Mesothelial cell of epicardium (in vitro differentiated cells): ENCODE measurements around the gene ADGRA1. TPM values are rescaled to one million over a fixed set of nuclear protein-coding genes. Genes with fewer than 3 reads are reported as not detected.
"Not testable (repeated sequence)": the region's sequence is repeated elsewhere in the genome, so short reads cannot be mapped to it uniquely, and the experiment has no call there.

Experiments used
- DNase-seq, 2 experiments: peaks; one replicate each; pipeline ENCODE4 v3.0.0; 2021; ENCODE audit warnings: low spot score in 2 of 2; ENCODE audit not compliant: unreplicated experiment in 2 of 2
- H3K27ac Mint-ChIP-seq: 2 replicates; pipeline ENCODE4 v1.8.0; 2021; ENCODE audit warnings: mixed read lengths
- H3K27me3 Mint-ChIP-seq: 2 replicates; pipeline ENCODE4 v1.8.0; 2021; ENCODE audit warnings: low read depth, mixed read lengths
- H3K36me3 Mint-ChIP-seq: 2 replicates; pipeline ENCODE4 v1.8.0; 2021; ENCODE audit warnings: mixed read lengths
- H3K4me1 Mint-ChIP-seq: 2 replicates; pipeline ENCODE4 v1.8.0; 2021; ENCODE audit warnings: mixed read lengths
- H3K4me3 Mint-ChIP-seq: 2 replicates; pipeline ENCODE4 v1.8.0; 2021; ENCODE audit warnings: mild to moderate bottlenecking, moderate library complexity, mixed read lengths
- H3K9me3 Mint-ChIP-seq: 2 replicates; pipeline ENCODE4 v1.8.0; 2021; ENCODE audit warnings: mixed read lengths
- total RNA-seq: library from RNA; stranded (reverse); gene quantifications from 3 replicates; pipeline ENCODE4 v1.2.1, GENCODE V29; 2021
- TF ChIP-seq, protein P1 (sequence below): fragments of 200-600 bp; sonication (generic); IDR thresholded peaks from one replicate; pipeline ENCODE4 v1.5.0; 2021; ENCODE audit warnings: antibody characterized with exemption; ENCODE audit not compliant: unreplicated experiment

The ADGRA1 gene
- total RNA-seq, 1 donor from 2014 or later: not detected

- Mint-ChIP-seq H3K9me3 (no peaks in the 10 kb centered on the region), H3K27ac (no peak overlapping the region), H3K36me3 (no peaks in the 10 kb centered on the region), H3K27me3 (peaks cover 9% of the 10 kb centered on the region), H3K4me3 (no peak overlapping the region), H3K4me1 (no peaks in the 10 kb centered on the region)
- no peak for DNase-seq
- TF ChIP-seq, protein P1, sequence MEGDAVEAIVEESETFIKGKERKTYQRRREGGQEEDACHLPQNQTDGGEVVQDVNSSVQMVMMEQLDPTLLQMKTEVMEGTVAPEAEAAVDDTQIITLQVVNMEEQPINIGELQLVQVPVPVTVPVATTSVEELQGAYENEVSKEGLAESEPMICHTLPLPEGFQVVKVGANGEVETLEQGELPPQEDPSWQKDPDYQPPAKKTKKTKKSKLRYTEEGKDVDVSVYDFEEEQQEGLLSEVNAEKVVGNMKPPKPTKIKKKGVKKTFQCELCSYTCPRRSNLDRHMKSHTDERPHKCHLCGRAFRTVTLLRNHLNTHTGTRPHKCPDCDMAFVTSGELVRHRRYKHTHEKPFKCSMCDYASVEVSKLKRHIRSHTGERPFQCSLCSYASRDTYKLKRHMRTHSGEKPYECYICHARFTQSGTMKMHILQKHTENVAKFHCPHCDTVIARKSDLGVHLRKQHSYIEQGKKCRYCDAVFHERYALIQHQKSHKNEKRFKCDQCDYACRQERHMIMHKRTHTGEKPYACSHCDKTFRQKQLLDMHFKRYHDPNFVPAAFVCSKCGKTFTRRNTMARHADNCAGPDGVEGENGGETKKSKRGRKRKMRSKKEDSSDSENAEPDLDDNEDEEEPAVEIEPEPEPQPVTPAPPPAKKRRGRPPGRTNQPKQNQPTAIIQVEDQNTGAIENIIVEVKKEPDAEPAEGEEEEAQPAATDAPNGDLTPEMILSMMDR: no peak
Measured at GRCh38 chr10:133049639-133050038, 38.1 kb upstream of the ADGRA1 start.

GRCh38 chr10:133050371-133050770 lies 37.4 kb upstream of the ADGRA1 start:
- H3K9me3 Mint-ChIP-seq: no peaks in the 10 kb centered on the region
- TF ChIP-seq, protein P1: no peak
- H3K27me3 Mint-ChIP-seq: peaks cover 8% of the 10 kb centered on the region
- no peaks in the 10 kb centered on the region for H3K36me3 Mint-ChIP-seq
- no peaks in the 10 kb centered on the region for H3K4me1 Mint-ChIP-seq
- no peak for DNase-seq
- H3K27ac Mint-ChIP-seq: no peak overlapping the region
- H3K4me3 Mint-ChIP-seq: no peak overlapping the region

DNA sequence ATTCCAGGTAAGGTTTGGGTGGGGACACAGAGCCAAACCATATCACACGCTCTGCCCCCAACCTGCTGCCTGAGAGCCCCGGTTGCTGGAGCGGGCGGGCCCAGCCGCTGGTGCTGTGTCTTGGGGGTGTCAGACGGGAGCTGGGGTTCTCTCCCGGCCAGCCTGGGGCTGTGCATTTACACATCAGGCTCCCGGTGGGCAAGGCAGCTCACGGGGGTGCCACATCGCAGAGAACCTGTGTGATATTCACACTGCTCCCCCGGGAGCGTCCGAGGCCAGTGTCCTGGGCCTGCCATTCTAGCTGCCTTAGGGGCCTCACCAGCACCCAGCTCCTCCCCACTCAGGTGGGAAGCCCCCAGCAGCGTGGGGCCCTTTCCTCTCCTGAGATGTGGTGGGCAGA lies 35.6 kb upstream of the ADGRA1 start:
- TF ChIP-seq, protein P1: no peak
- H3K4me1 Mint-ChIP-seq: no peaks in the 10 kb centered on the region
- H3K27me3 Mint-ChIP-seq: peaks cover 7% of the 10 kb centered on the region
- H3K27ac Mint-ChIP-seq: no peak overlapping the region
- H3K9me3 Mint-ChIP-seq: no peaks in the 10 kb centered on the region
- DNase-seq: no peak
- no peak overlapping the region for H3K4me3 Mint-ChIP-seq
- no peaks in the 10 kb centered on the region for H3K36me3 Mint-ChIP-seq

DNA sequence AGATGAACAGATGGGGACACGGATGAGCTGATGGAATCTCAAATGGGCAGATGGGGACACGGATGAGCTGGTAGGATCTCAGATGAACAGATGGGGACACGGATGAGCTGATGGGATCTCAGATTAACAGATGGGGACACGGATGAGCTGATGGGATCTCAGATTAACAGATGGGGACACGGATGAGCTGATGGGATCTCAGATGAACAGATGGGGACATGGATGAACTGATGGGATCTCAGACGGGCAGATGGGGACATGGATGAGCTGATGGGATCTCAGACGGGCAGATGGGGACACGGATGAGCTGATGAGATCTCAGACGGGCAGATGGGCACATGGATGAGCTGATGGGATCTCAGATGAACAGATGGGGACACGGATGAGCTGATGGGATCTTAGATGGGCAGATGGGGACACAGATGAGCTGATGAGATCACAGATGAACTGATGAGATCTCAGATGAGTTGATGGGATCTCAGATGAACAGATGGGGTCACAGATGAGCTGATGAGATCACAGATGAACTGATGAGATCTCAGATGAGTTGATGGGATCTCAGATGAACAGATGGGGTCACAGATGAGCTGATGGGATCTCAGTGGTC lies 34.1 kb upstream of the ADGRA1 start:
- H3K4me3 Mint-ChIP-seq, H3K4me1 Mint-ChIP-seq, H3K36me3 Mint-ChIP-seq, H3K27ac Mint-ChIP-seq, H3K27me3 Mint-ChIP-seq, H3K9me3 Mint-ChIP-seq, DNase-seq: not testable (repeated sequence)

- Mint-ChIP-seq H3K36me3 (no peaks in the 10 kb centered on the region), H3K4me1 (no peaks in the 10 kb centered on the region), H3K27me3 (peaks cover 13% of the 10 kb centered on the region), H3K27ac (no peak overlapping the region), H3K9me3 (no peaks in the 10 kb centered on the region), H3K4me3 (no peak overlapping the region)
- TF ChIP-seq, protein P1: no peak
- no peak for DNase-seq
Measured at GRCh38 chr10:133055470-133055869, 32.3 kb upstream of the ADGRA1 start.

GRCh38 chr10:133056001-133056400 lies 31.7 kb upstream of the ADGRA1 start:
- Mint-ChIP-seq H3K9me3 (no peaks in the 10 kb centered on the region), H3K4me1 (no peaks in the 10 kb centered on the region), H3K36me3 (no peaks in the 10 kb centered on the region), H3K27me3 (peaks cover 13% of the 10 kb centered on the region), H3K4me3 (no peak overlapping the region), H3K27ac (no peak overlapping the region)
- no peak for DNase-seq
- TF ChIP-seq, protein P1: no peak
